A673 (cell line): Measurements from ENCODE around the gene NAMPT.

Experiments used
- EZH2 ChIP-seq: fragments of 200-600 bp; sonication (generic); IDR thresholded peaks from 2 replicates; pipeline ENCODE4 v1.6.1; 2017; ENCODE audit warnings: borderline replicate concordance, low read depth, mild to moderate bottlenecking, mixed read lengths, antibody characterized with exemption, low read length; ENCODE audit not compliant: poor library complexity, severe bottlenecking
- TF ChIP-seq, protein P1 (sequence below): fragments of 300-800, 200-600 bp; sonication (generic); conservative IDR thresholded peaks from 2 replicates; pipeline ENCODE4 v1.5.1; 2017; ENCODE audit warnings: low read depth, mild to moderate bottlenecking, antibody characterized with exemption, low read length, moderate library complexity, mixed read lengths

DNA sequence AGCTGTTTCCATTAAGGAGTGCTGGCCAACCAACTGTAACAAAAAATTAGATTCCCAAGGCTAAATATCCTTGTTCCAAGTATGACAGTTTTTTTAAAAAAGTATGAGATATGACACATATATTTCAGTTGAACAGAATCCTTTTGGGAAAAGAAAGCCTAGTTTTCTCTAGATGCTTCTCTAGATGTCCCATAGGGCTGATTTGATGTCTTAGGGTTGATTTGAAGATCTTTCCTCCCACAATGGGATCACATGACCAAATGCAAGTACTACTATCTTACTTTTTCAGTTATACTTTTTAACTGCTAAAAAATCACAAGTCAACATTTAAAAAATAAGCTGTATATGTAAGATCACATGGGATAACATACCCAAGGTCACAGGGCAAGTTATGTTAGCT lies 3.7 kb downstream of the NAMPT start:
- TF ChIP-seq, protein P1, sequence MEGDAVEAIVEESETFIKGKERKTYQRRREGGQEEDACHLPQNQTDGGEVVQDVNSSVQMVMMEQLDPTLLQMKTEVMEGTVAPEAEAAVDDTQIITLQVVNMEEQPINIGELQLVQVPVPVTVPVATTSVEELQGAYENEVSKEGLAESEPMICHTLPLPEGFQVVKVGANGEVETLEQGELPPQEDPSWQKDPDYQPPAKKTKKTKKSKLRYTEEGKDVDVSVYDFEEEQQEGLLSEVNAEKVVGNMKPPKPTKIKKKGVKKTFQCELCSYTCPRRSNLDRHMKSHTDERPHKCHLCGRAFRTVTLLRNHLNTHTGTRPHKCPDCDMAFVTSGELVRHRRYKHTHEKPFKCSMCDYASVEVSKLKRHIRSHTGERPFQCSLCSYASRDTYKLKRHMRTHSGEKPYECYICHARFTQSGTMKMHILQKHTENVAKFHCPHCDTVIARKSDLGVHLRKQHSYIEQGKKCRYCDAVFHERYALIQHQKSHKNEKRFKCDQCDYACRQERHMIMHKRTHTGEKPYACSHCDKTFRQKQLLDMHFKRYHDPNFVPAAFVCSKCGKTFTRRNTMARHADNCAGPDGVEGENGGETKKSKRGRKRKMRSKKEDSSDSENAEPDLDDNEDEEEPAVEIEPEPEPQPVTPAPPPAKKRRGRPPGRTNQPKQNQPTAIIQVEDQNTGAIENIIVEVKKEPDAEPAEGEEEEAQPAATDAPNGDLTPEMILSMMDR = no peak
- TF ChIP-seq EZH2 = no peak
